HG03439 (cell line): ENCODE data around the gene MTCL3.
"Not testable (repeated sequence)": the region's sequence is repeated elsewhere in the genome, so short reads cannot be mapped to it uniquely, and the experiment has no call there.

Source experiments
- ATAC-seq: cut with Tn5 transposase; IDR thresholded peaks from one replicate; pipeline ENCODE4 v1.9.1; 2021; ENCODE audit warnings: mild to moderate bottlenecking, moderate library complexity; ENCODE audit not compliant: unreplicated experiment

MTCL3 gene

DNA sequence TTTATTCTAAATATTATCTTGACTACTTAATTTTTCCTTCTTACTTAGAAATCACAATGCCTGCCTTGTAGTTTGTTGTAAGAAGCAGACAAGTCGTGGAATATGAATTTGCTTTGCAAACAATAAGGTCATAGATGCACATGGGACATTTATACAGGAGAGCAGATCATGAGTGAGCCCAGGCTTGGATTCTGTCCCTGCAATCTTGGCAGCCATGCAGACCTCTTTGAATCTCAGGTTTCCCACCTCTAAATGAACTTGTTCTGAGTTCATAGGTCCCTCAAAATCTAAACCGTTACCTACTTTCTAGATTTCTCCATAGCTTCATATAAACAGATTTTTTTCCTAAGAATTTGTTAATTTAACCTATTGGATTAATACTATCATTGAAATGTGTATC, 79.4 kb downstream of the MTCL3 start:
- ATAC-seq = no peak

DNA sequence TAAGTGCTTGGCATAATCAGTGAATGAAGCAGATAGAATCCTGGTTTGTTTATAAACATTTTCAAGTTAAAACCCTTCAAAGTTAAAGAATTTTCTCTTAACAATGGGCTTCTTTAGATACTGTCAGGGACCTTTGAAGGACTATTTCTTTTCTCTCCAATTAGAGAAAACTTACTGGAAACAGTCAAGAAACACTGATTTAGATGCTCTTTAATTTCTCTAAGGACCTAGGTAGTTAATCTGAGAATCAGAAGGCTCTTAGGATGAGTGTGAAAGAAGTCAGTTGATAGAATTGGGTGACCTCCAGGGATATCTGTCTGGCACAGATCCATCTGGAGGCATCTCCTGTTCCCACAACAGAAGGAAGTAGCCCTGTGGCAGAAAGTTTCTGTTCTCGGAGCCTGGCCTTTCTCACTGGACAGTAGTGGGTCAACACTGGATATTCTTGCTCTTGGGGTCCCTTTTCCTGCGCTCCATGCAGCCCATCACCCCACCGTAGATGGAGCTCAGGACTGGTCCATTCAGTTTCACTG, 82.5 kb downstream of the MTCL3 start:
- ATAC-seq = no peak

DNA sequence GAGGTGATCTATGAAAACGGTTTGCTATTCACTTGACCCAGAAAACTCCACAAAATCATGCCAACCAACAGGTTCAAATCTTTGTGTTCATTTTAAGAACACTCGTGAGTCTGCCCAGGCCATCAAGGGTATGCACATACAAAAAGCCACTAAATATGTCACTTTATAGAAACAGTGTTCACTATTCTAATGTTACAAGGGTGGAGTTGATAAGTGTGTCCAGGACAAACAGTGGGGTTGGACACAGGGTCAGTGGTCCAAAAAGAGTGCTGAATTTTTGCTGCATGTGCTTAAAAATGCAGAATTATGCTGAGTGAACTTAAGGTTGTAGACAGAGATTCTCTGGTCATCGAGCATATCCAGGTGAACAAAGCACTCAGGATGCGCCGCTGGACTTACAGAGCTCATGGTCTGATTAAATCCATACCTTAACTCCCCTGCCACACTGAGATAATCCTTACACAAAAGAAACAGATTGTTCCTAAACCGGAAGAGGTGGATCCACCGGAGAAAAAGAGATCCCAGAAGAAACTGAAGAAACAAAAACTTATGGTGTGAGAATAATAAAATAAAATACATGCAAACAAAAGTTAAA, 83.4 kb downstream of the MTCL3 start:
- no peak for ATAC-seq

DNA sequence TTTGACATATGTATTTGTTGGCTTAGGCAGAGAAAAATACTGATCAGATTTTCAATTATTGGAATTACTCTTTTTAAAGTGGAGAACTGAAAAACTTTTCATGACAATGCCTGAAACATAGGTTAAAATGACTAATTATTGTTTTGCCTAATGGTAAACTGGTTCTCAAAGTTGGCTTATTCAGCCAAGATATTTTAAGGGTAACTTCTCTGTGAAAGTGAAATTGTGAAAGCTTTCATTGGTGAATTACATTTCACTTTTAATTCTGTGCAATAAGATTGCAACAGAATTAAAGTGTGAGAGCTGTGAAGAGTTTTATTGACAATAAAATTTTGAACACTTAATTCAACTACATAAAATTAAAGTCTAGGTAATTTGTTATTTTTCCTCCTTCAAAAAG, 84.5 kb downstream of the MTCL3 start:
- no peak for ATAC-seq

DNA sequence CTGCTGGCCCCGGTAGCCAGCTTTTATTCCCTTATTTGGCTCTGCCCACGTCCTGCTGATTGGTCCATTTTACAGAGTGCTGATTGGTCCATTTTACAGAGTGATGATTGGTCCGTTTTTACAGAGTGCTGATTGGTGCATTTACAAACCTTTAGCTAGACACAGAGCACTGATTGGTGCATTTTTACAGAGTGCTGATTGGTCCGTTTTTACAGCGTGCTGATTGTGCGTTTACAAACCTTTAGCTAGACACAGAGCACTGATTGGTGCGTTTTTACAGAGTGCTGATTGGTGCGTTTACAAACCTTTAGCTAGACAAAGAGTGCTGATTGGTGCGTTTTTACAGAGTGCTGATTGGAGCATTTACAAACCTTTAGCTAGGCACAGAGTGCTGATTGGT, 90.6 kb downstream of the MTCL3 start:
- not testable (repeated sequence) for ATAC-seq

DNA sequence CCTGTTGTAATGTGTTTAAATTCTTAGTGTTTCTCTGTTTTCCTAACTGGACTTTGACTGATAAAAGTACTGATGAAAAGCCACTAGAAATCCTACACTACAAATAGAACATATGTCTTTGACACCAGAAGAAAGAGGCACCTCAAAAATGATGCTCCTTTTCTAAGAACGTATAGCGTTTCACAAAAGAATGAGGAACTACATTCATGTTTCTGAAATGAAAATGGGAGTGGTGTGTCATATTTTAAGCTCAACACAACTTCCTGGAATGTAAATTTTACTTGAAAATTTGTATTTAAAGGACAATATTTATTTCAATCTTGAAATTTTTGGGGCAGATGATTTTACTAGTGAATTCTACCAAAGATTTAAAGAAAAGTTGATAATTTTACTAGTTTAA, 95.2 kb downstream of the MTCL3 start:
- no peak for ATAC-seq
